ENCODE measurements around the gene SPATA16.

The SPATA16 gene

GRCh38 chr3:173007079-173007723 is 133.8 kb downstream of the SPATA16 start:
- DNase-seq (ENCODE audit: low read depth in 3 of 3, low spot score in 1 of 3) = no peak

- no peak for DNase-seq (ENCODE audit: low read depth in 3 of 3, low spot score in 1 of 3)
Measured at GRCh38 chr3:173006006-173006405, 135.0 kb downstream of the SPATA16 start.

DNA sequence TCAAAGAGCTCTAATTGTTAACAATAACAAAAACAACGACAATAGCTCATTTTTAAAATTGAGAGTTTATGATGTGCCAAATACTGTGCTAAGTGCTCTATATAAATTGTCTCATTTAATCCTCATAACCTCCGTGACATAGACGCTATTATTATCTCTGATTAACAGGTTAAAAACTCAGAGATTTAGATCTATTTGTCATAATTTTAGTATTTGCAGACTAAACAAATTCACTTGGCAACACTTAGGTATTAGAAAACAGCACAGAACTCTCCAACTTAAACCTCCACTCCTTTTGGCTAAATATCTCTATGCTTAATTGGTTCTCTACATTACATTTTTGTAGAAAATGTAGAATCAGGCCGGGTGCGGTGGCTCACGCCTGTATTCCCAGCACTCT is 136.4 kb downstream of the SPATA16 start:
- DNase-seq (ENCODE audit: low read depth in 3 of 3, low spot score in 1 of 3) = no peak

DNA sequence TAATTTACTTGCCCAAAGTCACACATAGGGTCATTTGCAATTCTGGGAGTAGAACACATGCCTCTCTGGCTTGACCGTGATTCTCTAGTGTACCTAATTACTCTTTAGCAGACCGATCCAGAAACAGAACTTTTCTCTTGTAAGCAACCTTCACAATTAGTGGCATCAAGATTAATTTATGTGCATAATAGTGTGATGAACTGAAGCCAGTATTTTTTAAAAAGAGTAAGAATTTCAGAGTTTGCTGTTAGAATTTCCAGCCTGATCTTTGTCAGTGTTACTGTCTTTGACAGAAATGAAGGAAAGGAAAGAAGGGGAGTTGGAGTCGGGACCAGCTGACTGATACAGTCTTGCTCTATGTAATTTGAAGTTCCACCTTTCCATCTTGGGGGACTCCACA is 137.1 kb downstream of the SPATA16 start:
- no peak for DNase-seq (ENCODE audit: low read depth in 3 of 3, low spot score in 1 of 3)

GRCh38 chr3:173003471-173003870 is 137.6 kb downstream of the SPATA16 start:
- no peak for DNase-seq (ENCODE audit: low read depth in 3 of 3, low spot score in 1 of 3)

DNA sequence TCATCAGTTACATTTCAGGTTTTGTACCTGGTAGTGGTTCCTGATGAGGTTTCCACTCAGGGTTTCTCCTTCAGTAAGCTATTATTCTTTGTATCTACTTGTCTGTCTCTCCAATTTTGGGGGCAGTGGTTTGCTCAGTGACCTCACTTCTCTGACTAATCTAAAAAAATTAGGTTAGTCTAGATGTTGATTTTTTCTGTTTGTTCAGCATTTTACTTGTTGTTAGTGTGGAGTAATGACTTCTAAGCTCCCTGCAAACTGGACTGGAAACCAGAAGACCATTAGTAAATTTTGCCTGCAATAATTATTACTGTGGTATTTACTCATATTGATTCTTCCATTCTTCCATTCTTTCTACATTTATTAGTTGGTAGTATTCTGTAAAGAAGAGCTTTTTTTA is 139.4 kb downstream of the SPATA16 start:
- DNase-seq (ENCODE audit: low read depth in 3 of 3, low spot score in 1 of 3) = no peak

- no peak for DNase-seq (ENCODE audit: low read depth in 3 of 3, low spot score in 1 of 3)
Measured at GRCh38 chr3:173000553-173000952, 140.5 kb downstream of the SPATA16 start.

DNA sequence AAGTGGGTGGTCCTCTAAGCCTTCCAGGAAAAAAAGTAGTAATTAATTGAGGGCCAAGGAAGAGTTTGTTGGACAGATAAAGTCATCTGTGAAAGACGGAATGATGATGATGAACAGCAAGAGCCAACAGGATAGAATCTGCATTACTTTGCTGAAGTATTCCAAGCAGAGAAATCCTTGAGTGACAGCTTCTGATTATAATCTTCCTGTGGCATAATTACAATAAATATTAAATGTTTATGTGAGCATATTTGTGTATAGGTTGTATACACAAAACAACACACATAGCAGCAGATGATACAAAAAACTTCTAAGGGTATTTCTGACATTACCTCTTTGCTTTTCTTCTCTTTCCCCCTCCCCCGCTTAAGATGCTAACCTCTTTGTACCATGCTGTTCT is 147.6 kb downstream of the SPATA16 start:
- no peak for DNase-seq (ENCODE audit: low read depth in 3 of 3, low spot score in 1 of 3)

GRCh38 chr3:172991424-172991996 is 149.5 kb downstream of the SPATA16 start:
- DNase-seq (ENCODE audit: low read depth in 3 of 3, low spot score in 1 of 3) = no peak

DNA sequence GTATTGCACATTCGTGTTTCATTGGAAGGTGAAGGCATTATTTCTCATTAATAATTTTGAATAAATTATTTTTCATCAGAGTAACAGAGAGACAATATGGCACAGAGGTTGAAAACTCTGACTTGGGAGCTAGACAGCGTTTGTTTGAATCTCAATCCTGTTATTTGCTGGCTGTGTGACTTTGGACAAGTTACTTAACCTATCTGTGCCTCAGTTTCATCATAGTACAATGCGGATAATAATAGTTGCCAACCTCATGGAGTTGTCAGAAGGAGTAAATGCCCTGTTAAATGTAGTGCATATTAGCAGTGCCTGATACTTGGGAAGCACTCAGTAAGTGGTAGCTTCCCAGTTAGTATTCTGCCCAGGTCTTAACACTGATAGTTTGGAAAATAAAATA is 151.7 kb downstream of the SPATA16 start:
- DNase-seq (ENCODE audit: low read depth in 3 of 3, low spot score in 1 of 3) = no peak

DNA sequence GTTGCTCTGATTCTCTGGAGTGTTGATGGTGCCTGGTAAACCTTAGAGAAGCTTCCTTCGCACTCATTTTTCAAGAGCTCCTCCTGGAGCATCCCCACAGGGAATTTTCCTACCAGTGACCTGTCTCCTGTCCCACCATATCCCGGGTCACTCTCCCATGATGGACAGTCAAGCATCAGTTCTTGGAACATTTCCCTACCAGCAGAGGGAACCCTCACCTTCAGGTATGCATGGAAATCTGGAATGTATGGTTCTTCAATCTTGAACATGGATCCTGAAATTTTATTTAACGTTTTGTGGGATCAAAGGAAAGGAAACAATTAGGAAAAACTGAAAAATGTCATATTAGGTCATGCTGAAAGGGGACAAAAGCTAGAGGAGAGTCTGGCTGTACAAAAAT is 153.8 kb downstream of the SPATA16 start:
- no peak for DNase-seq (ENCODE audit: low read depth in 3 of 3, low spot score in 1 of 3)

DNA sequence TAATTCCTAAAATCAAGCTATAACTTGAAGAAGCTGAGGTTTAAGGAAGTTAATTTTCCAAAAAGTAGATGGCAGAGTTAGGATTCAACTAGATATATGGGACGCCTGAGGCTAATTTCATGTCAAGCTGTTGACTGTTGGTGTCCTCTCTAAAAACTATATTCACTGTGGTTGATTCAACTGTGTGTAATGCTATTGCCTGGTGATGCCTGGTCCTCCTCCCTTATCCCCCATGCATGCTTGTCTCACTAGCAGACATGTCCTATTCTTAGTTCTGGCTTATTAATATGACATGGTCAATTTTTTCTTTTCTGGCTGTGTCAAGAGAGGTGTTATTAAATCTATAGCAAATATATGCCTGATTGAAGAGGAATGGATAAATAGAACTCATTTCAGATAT is 156.1 kb downstream of the SPATA16 start:
- DNase-seq (ENCODE audit: low read depth in 3 of 3, low spot score in 1 of 3) = no peak

DNA sequence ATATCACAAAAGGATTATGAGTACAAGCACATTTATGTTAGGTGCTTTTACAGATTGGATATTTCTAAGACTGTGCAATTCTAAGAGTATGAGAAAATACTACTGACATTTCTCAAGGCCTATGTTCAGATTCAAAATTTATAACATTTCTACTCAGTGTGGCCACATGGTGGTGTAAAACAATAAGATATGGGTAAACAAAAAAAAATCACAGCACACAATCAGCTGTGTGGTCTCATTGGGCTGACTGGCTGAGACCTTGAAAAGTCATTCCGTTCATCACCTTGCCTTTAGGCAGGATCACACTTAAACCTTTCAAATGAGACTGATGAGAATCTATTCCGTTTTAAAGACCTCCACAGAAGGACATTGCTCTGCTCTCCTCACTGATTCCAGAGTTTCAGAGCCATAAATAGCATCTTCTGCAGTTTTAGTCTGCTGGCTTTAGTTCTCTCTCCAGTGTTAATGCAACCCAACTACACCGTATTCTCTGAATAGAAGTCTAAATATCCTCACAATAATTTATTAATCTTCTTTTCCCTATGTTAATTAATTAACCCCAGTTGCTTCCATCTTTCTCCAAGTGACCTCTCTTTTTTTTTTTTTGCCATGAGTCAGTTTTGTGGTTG is 158.2 kb downstream of the SPATA16 start:
- no peak for DNase-seq (ENCODE audit: low read depth in 3 of 3, low spot score in 1 of 3)

DNA sequence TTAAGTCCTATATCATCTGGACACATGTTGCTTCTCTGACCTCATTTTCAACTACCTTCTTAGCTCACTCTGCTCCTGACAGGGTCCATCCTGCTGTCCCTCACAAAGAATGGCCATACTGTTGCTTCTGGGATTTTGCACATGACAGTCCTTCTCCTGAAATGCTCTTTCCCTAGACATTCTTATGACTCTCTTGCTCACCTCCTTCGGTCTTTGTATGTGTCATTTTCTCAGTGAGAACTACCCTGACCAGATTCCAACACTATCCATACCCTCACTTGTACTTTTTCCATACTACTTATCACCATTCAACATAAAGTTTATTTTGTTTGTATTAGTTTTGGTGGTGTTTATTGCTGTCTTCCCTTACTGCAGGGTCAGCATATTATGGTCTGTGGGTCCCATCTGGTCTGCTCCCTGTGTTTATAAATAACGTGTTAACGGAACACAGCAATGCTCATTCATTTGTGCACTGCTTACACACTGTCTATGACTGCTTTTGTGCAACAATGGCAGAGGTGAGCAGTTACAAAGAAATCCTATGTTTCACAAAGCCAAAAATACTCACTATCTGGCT is 159.5 kb downstream of the SPATA16 start:
- DNase-seq (ENCODE audit: low read depth in 3 of 3, low spot score in 1 of 3) = no peak

- DNase-seq (ENCODE audit: low read depth in 3 of 3, low spot score in 1 of 3) = no peak
Measured at GRCh38 chr3:172980849-172981248, 160.2 kb downstream of the SPATA16 start.

GRCh38 chr3:172977696-172978095 is 163.3 kb downstream of the SPATA16 start:
- no peak for DNase-seq (ENCODE audit: low read depth in 3 of 3, low spot score in 1 of 3)

DNA sequence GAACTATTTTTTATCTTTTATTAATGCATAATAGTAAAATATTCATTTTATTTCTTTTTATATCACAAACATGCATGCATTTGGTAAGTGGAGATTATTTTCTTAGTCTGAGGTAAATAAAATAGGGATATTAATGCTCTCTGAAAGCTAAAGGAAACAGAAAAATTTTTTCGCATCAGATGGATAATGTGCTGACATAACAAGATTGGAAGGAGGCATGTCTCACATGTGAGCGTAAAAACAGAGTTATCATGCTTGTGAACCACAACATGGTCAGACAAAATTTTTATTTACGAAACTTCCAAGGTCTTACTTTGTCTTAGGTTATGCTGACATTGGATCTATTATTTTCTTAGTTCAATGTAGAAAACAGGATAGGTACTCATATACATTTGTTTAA is 166.1 kb downstream of the SPATA16 start:
- DNase-seq (ENCODE audit: low read depth in 3 of 3, low spot score in 1 of 3) = no peak

DNA sequence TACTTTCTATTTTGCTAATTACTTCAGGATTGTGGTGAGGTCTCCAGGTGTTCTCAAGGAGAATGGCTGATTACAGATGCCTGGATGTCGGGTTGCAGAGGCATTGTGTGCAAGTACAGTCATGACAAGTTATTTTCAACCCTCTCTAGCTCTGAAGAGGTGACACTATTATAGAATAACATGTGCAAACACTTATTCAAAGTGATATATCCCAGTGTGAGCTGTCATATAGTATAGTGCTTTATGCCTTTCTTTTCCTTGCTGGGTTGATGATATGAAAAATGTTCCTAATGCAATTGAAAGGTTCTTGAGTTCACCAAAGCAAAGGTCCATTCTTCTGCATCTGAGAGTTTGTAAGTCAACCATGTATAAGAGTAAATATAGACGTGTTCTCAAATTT is 167.2 kb downstream of the SPATA16 start:
- no peak for DNase-seq (ENCODE audit: low read depth in 3 of 3, low spot score in 1 of 3)

- DNase-seq (ENCODE audit: low read depth in 3 of 3, low spot score in 1 of 3) = no peak
Measured at GRCh38 chr3:172972717-172973116, 168.3 kb downstream of the SPATA16 start.

GRCh38 chr3:172972067-172972466 is 169.0 kb downstream of the SPATA16 start:
- DNase-seq (ENCODE audit: low read depth in 3 of 3, low spot score in 1 of 3) = no peak

DNA sequence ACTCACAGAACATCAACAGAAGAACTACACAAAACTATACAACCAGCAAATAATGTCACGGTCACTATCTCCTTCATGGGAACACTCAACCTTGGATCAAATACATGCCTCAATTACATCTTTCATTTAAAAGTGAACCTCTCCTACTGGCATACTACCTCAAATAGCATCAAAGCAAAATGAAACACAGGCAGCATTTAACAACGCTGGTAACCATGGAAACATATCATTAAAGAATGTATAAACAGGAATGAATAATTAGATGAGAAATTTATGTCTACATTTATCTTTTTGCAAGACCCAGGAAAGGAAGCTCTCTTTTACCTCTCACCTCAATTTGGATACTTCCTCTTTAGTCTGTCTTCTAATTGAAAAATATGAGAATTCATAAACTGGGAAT is 172.4 kb downstream of the SPATA16 start:
- DNase-seq (ENCODE audit: low read depth in 3 of 3, low spot score in 1 of 3) = no peak

DNA sequence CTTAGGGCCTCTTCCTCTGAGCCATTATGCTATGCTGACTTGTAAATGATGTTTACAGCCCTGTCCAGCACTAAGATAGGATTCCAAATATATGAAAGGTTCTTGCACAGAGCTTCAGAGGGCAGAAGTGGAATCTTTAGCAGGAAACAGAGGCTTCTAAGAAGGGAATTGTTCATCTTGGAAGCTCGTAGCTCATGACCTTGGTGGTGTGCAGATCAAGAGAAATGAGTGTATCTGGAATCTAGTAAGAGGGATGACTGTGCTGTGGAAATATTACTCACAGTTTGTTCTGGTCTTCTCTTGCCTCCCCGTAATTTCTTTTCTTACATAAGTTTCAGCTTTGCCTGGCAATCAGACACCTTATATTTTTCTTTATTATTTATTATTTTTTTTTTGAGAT is 175.8 kb downstream of the SPATA16 start:
- DNase-seq (ENCODE audit: low read depth in 3 of 3, low spot score in 1 of 3) = no peak

Data from stimulated activated CD4-positive, alpha-beta T cell treated with anti-CD3 and anti-CD28 coated beads, TNF-alpha, amount 100 ng/mL, for 1 hour (primary cell).